Left ventricle myocardium inferior (tissue), 1 donor: ENCODE measurements around the gene CENPA. TPM values are rescaled to one million over a fixed set of nuclear protein-coding genes. Genes with fewer than 3 reads are reported as not detected.

ENCODE experiments used
- DNase-seq: peaks from one replicate; pipeline ENCODE4 v3.0.0-alpha.2; 2020
- H3K27ac ChIP-seq: fragments of 200-600 bp; replicated peaks from 2 replicates; pipeline ENCODE4 v1.8.0; 2021
- H3K27me3 ChIP-seq: fragments of 200-600 bp; 2 replicates; pipeline ENCODE4 v1.8.0; 2021; ENCODE audit warnings: low read depth
- H3K36me3 ChIP-seq: fragments of 200-600 bp; 2 replicates; pipeline ENCODE4 v1.8.0; 2021
- H3K4me1 ChIP-seq: fragments of 200-600 bp; 2 replicates; pipeline ENCODE4 v1.8.0; 2021
- H3K4me3 ChIP-seq: fragments of 200-600 bp; 2 replicates; pipeline ENCODE4 v1.8.0; 2021; ENCODE audit warnings: mild to moderate bottlenecking, moderate library complexity
- H3K9me3 ChIP-seq: fragments of 200-600 bp; replicated peaks from 2 replicates; pipeline ENCODE4 v1.8.0; 2021
- CTCF ChIP-seq: fragments of 200-600 bp; IDR thresholded peaks from 2 replicates; pipeline ENCODE4 v1.8.0; 2021; ENCODE audit warnings: antibody characterized with exemption, mild to moderate bottlenecking, borderline replicate concordance
- intact Hi-C: fragments of 100-400 bp; cut with micrococcal nuclease; formaldehyde crosslinking; loops from one replicate; pipeline ENCODE4 v1.11.0; 2022
- total RNA-seq: library from RNA; stranded (reverse); fragmentation: NEBNext Ultra II Directional; extraction: Animal tissue kit (Norgen Biotek cat#: 25700); gene quantifications from one replicate; pipeline ENCODE4 v1.2.1, GENCODE V29; 2021
- donor health status: DM: no; HTN: yes; CAD: no; lungs with severe emphysema.

CENPA gene
- total RNA-seq, 1 donor from 2014 or later: 2.5 TPM

- Histone ChIP-seq H3K4me3 (no peak overlapping the region), H3K36me3 (peaks cover 74% of the 10 kb centered on the region), H3K27me3 (no peaks in the 10 kb centered on the region), H3K9me3 (no peaks in the 10 kb centered on the region), H3K27ac (no peak overlapping the region), H3K4me1 (peaks cover 14% of the 10 kb centered on the region)
- TF ChIP-seq CTCF: no peak
- DNase-seq: no peak
- intact Hi-C loops: no loop called here
These were observed 7.8 kb upstream of the CENPA start for GRCh38 chr2:26778098-26778497.

- Histone ChIP-seq H3K36me3 (peaks cover 74% of the 10 kb centered on the region), H3K27ac (no peak overlapping the region), H3K4me1 (peaks cover 10% of the 10 kb centered on the region), H3K9me3 (no peaks in the 10 kb centered on the region), H3K4me3 (no peak overlapping the region), H3K27me3 (no peaks in the 10 kb centered on the region)
- no peak for TF ChIP-seq CTCF
- no peak for DNase-seq
- intact Hi-C loops: no loop called here
These were observed 7.3 kb upstream of the CENPA start for GRCh38 chr2:26778507-26778906.

GRCh38 chr2:26780203-26780760 is 5.6 kb upstream of the CENPA start:
- Histone ChIP-seq H3K27ac (no peak overlapping the region), H3K9me3 (no peaks in the 10 kb centered on the region), H3K4me3 (no peak overlapping the region), H3K36me3 (peaks cover 66% of the 10 kb centered on the region), H3K4me1 (no peaks in the 10 kb centered on the region), H3K27me3 (no peaks in the 10 kb centered on the region)
- DNase-seq: no peak
- TF ChIP-seq CTCF: no peak
- intact Hi-C loops: no loop called here

DNA sequence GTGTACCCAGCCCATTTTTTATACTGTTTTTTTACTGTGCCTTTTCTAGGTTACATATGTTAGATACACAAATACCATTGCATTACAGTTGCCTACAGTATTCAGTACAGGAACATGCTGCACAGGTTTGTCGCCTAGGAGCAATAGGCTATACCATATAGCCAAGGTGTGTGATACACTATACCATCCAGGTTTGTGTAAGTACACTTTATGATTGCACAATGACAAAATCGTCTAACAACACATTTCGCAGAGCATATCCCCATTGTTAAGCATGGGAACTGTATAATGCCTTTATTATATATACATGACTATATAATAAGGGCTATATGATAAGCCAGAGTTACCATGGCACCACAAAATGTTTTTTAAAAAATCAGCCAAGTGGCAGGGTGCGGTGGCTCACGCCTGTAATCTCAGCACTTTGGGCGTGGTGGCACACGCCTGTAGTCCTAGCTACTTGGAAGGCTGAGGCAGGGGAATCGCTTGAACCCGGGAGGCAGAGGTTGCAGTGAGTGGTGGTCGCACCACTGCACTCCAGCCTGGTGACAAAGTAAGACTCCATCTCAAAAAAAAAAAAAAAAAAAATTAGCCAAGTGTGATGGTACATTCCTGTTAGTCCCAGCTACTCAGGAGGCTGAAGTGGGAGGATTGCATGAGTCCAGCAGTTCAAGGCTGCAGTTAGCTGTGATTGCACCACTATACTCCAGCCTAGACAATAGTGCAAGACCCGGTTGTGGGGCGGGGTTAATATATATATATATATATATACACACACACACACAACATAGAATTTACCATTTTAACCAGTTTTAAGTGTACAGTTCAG is 2.8 kb upstream of the CENPA start:
- Histone ChIP-seq H3K9me3 (no peaks in the 10 kb centered on the region), H3K4me1 (peaks cover 10% of the 10 kb centered on the region), H3K27me3 (peaks cover 5% of the 10 kb centered on the region), H3K36me3 (peaks cover 38% of the 10 kb centered on the region), H3K4me3 (no peak overlapping the region), H3K27ac (no peak overlapping the region)
- intact Hi-C loops: no loop called here
- TF ChIP-seq CTCF: no peak
- DNase-seq: no peak

DNA sequence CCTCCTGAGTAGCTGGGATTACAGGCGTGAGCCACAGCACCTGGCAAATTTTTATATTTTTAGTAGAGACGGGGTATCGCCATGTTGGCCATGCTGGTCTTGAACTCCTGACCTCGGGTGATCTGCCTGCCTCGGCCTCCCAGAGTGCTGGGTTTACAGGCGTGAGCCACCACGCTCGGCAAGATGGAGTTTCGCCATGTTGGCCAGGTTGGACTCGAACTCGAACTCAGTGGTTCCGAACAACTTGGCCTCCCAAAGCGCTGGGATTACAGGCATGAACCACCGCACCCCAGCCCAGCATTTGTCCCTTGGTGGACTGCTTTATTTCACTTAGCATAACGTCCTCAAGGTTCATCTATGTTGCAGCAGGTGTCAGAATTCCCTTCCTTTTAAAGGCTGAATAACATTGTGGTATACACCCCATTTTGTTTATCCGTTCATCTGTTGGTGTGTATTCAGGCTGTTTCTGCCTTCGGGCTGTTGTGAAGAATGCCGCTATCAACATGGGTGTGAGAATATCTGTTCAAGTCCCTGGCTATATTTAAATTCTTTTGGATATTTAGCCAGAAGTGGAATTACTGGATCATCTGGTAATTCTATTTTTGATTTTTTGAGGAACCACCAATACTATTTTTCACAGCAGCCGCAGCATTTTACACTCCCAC is 1.2 kb upstream of the CENPA start:
- H3K27me3 ChIP-seq: peaks cover 5% of the 10 kb centered on the region
- peaks cover 22% of the 10 kb centered on the region for H3K36me3 ChIP-seq
- no peak for DNase-seq
- H3K9me3 ChIP-seq: no peaks in the 10 kb centered on the region
- intact Hi-C loops: no loop called here
- no peak overlapping the region for H3K27ac ChIP-seq
- H3K4me1 ChIP-seq: peaks cover 10% of the 10 kb centered on the region
- TF ChIP-seq CTCF: no peak
- peak overlapping the region; percentile 85 for H3K4me3 ChIP-seq
